Activated naive CD8-positive, alpha-beta T cell treated with anti-CD3 and anti-CD28 coated beads, Interleukin-2, amount 10 ng/mL, durations not matched to agents 7 days and 5 days (primary cell): ENCODE results near the gene NOD2. TPM values are rescaled to one million over a fixed set of nuclear protein-coding genes. Genes with fewer than 3 reads are reported as not detected.

Source experiments
- ATAC-seq: fragments of 150-1000 bp; cut with Tn5 transposase; one replicate; pipeline ENCODE4 v1.10.0; 2021; ENCODE audit warnings: low read depth, moderate library complexity
- POLR2A ChIA-PET: fragments of 350-600 bp; sonication (Branson Sonifier 250); formaldehyde crosslinking; loops from one replicate; lab custom pipeline; 2021; ENCODE audit warnings: antibody characterized with exemption; lab: Charles Lee
- DNase-seq: peaks from one replicate; pipeline ENCODE4 v3.0.0; 2021
- H3K27ac Mint-ChIP-seq: one replicate; pipeline ENCODE4 v1.8.0; 2022; ENCODE audit warnings: mild to moderate bottlenecking, mixed read lengths
- H3K27me3 Mint-ChIP-seq: one replicate; pipeline ENCODE4 v1.8.0; 2022; ENCODE audit warnings: mild to moderate bottlenecking, moderate library complexity, mixed read lengths
- H3K36me3 Mint-ChIP-seq: one replicate; pipeline ENCODE4 v1.8.0; 2021; ENCODE audit warnings: mild to moderate bottlenecking, mixed read lengths
- H3K4me1 Mint-ChIP-seq: one replicate; pipeline ENCODE4 v1.8.0; 2021; ENCODE audit warnings: mixed read lengths
- H3K4me3 Mint-ChIP-seq: one replicate; pipeline ENCODE4 v1.8.0; 2022; ENCODE audit warnings: mild to moderate bottlenecking, moderate library complexity, mixed read lengths
- H3K9me3 Mint-ChIP-seq: one replicate; pipeline ENCODE4 v1.8.0; 2021; ENCODE audit warnings: mixed read lengths
- total RNA-seq, 2 experiments: library from RNA; stranded (reverse); gene quantifications; one replicate each; pipeline ENCODE4 v1.2.3, GENCODE V29; 2021

Gene NOD2
- total RNA-seq, 2 experiments from 2014 or later: 2.8 to 3.5 TPM

DNA sequence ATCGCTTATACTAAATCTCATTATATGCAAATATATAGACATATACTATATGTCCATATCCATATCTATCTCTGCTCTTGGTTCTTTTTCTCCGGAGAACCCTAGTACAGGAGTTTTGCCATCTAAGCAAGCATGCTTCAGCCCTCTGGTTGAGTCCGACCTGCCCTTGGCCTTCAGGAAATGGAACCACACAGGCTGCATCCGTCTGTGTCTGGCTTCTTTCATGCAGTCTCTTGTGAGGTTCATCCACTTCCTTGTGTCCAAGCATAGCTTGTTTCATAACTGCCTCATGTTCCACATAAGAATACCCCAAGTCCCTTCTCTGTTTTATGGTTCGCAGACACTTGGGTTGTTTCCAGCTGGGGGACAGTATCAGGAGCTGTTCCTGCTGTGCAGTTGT is 29.1 kb upstream of the NOD2 start:
- POLR2A ChIA-PET: interaction anchor here (1.7 to 9.2 kb wide), 3 partner anchors 80 to 338 kb away, joined by 4 to 144 read pairs (median 20); partner anchors contain the start of gene CYLD
- Mint-ChIP-seq H3K27ac (peak overlapping the region; percentile 93), H3K4me1 (peaks cover 41% of the 10 kb centered on the region), H3K36me3 (peaks cover 23% of the 10 kb centered on the region), H3K9me3 (peaks cover 2% of the 10 kb centered on the region), H3K27me3 (no peaks in the 10 kb centered on the region), H3K4me3 (no peak overlapping the region)
- no peak for DNase-seq
- no peak for ATAC-seq

DNA sequence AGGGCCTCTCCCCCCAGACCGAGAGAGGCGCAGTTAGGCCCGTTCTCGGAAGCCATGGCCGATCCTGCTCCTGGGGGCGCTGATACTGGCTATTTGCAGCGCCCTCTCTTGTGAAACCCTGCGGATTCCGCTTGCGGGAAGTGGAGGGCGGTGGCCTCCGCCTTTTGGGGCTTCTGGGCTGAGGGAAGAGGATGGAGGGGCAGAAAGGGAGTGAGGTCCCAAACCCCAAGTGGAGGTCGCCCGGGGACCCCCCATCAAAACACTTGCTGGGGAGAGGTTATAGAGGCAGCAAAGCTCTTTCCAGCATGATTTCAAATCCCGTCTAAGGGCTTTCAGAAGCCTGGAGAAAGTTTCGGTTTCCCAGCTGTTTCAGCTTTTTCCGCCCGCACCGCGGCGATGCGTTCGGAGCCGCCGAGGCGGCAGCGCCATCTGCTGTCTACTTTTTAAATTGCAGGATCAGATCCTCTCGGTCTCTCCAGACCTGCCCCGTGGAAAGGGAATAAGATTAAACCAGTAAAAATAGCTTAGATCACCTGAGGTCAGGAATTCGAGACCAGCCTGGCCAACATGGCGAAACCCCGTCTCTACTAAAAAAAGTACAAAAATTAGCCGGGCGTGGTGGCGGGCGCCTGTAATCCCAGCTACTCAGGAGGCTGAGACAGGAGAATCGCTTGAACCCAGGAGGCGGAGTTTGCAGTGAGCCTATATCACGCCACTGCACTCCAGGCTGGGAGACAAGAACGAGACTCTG is 28.1 kb upstream of the NOD2 start:
- peak overlapping the region; percentile 79 for H3K4me3 Mint-ChIP-seq
- no peaks in the 10 kb centered on the region for H3K27me3 Mint-ChIP-seq
- peak; percentile 87 for DNase-seq
- peak; percentile 26 for ATAC-seq
- H3K9me3 Mint-ChIP-seq: peaks cover 2% of the 10 kb centered on the region
- H3K27ac Mint-ChIP-seq: peak overlapping the region; percentile 93
- POLR2A ChIA-PET: interaction anchor here (0.6 to 9.2 kb wide), 11 partner anchors 14 to 640 kb away, joined by 3 to 144 read pairs (median 5); partner anchors contain the start of genes CNEP1R1, CYLD and SNX20
- peaks cover 23% of the 10 kb centered on the region for H3K36me3 Mint-ChIP-seq
- H3K4me1 Mint-ChIP-seq: peaks cover 40% of the 10 kb centered on the region

DNA sequence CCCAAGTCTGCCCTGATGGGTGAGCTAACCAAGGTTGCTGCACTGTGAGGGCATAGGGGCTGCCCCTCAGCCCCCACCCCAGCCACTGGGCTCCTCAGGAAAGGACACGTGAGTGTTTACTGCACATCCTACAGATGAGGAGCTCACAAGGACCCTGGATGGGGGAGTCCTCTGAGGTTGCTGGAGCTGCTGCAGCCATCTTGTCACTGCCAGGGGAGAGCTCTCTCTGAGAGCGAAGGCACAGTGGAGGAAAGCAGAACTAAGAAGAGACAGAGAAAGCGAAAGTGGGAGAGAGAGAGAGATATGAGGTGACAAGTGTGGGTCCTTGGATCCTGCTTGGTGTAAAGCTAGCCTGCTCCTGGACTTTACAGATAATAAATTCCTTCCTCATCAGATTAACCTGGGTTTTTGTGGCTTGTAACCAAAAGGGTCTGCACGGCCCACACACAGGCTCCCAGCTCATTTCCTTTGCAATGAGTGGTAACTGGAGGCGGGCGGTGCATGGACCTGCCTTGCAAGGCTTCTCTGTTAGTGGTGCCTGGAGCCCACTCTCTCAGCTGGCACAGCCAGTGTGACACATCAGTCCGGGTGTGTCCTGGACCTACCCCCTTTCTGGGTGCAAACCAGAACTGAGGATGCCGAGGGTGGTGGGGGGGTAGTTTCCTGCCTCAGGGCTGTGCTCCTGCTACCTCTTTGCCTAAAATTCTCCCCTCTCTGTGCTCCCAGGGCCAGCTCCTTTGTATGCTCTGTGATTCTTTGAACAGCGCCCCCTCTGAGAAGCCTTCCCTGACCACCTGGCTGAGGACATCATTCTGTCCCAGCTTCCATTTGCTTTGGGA is 26.5 kb upstream of the NOD2 start:
- Mint-ChIP-seq H3K9me3 (peaks cover 9% of the 10 kb centered on the region), H3K4me3 (peak overlapping the region; percentile 66), H3K4me1 (peaks cover 45% of the 10 kb centered on the region), H3K27ac (peak overlapping the region; percentile 93), H3K27me3 (no peaks in the 10 kb centered on the region), H3K36me3 (peaks cover 36% of the 10 kb centered on the region)
- POLR2A ChIA-PET: interaction anchor here (0.7 to 9.2 kb wide), 13 partner anchors 12 to 641 kb away, joined by 3 to 144 read pairs (median 9); partner anchors contain the start of genes CNEP1R1, CYLD and SNX20
- ATAC-seq: peak; percentile 80
- DNase-seq: peak; percentile 65

DNA sequence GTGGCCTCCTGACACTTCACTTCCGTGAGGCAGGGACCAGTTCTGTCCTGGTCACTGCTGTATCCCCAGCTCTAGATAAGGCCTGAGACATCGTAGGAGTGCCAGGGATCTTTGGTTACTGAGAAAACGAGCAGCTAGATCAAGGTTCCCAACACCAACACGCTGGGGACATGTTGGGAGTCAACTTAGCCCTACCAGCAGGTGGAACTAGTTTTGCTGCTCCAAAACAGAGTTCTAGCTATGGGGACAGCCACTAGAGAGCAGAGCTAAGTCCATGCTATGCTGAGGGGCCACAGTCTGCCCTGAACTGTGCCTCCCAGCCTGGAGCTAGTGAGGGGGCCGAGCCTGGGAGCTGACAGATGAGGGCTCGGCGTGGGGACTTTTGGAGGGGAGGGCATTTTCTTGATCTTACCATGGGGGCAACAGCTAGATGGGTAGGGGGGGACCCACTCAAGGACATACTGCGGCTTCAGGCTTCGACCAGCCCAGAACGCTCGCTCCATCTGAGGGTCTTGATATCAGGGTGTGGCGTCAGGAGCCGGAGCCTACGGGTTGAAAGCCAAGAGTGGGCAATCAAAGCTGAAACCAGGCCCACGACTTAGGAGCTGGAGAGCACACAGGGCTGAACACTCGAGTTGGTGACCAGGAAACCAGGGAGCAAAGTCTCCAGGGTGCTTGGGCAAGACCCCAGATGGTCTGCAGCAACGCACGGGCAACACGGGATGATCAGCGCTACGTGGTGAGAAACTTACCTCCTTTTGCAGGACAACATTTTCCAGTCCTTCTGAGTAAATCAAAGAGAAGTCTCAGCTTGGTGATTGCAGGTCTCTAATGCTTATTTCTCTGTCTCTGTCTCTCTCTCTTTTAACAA is 25.7 kb upstream of the NOD2 start:
- ATAC-seq (peak; percentile 25), DNase-seq (no peak)
- POLR2A ChIA-PET: interaction anchor here (0.7 to 9.2 kb wide), 13 partner anchors 12 to 642 kb away, joined by 3 to 144 read pairs (median 9); partner anchors contain the start of genes CNEP1R1, CYLD and SNX20
- H3K4me3 Mint-ChIP-seq: peak overlapping the region; percentile 66
- H3K27ac Mint-ChIP-seq: peak overlapping the region; percentile 93
- no peaks in the 10 kb centered on the region for H3K27me3 Mint-ChIP-seq
- peaks cover 45% of the 10 kb centered on the region for H3K4me1 Mint-ChIP-seq
- H3K36me3 Mint-ChIP-seq: peaks cover 41% of the 10 kb centered on the region
- peaks cover 15% of the 10 kb centered on the region for H3K9me3 Mint-ChIP-seq

DNA sequence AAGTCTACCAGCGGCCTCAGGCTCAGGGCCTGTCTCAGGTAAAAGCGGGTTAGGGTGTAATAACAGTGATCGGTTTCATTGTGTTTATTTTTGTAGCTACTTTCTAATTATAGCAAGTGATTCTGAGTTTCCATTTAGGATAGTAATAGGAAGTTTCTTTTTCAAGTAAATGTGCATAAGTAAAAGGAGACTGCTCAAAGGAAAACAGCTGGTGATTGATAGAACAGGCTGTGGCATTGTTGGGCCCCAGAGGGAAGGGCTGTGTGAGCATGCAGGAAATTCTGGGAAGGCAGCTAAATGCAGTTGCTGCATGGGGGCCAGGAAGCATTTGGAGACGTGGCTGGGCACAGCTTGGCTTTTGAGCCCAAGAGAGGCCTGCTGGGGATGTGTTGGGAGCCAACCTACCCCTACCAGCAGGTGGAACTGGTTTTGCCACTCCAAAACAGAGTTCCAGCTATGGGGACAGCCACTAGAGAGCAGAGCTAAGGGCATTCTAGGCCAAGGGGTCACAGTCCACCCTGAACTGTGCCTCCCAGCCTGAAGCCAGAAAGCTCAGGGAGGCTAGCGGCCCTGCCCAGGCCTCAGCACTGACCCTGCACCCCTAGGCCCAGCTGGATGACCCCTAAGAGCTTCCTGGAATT is 24.9 kb upstream of the NOD2 start:
- Mint-ChIP-seq H3K27ac (peak overlapping the region; percentile 93), H3K4me1 (peaks cover 45% of the 10 kb centered on the region), H3K36me3 (peaks cover 46% of the 10 kb centered on the region), H3K27me3 (no peaks in the 10 kb centered on the region), H3K4me3 (no peak overlapping the region), H3K9me3 (peaks cover 16% of the 10 kb centered on the region)
- DNase-seq (no peak), ATAC-seq (no peak)
- POLR2A ChIA-PET: interaction anchor here (1.1 to 9.2 kb wide), 5 partner anchors 11 to 309 kb away, joined by 3 to 144 read pairs (median 21); partner anchors contain the start of genes CYLD and SNX20

- Mint-ChIP-seq H3K27me3 (no peaks in the 10 kb centered on the region), H3K27ac (no peak overlapping the region), H3K9me3 (peaks cover 17% of the 10 kb centered on the region), H3K4me3 (no peak overlapping the region), H3K4me1 (peaks cover 41% of the 10 kb centered on the region), H3K36me3 (peaks cover 47% of the 10 kb centered on the region)
- no peak for ATAC-seq
- no peak for DNase-seq
- POLR2A ChIA-PET: interaction anchor here (5.0 to 9.2 kb wide), 3 partner anchors 10 to 74 kb away, joined by 21 to 144 read pairs (median 69); partner anchors contain the start of genes CYLD and SNX20
Measured at GRCh38 chr16:50669741-50670140, 23.7 kb upstream of the NOD2 start.

DNA sequence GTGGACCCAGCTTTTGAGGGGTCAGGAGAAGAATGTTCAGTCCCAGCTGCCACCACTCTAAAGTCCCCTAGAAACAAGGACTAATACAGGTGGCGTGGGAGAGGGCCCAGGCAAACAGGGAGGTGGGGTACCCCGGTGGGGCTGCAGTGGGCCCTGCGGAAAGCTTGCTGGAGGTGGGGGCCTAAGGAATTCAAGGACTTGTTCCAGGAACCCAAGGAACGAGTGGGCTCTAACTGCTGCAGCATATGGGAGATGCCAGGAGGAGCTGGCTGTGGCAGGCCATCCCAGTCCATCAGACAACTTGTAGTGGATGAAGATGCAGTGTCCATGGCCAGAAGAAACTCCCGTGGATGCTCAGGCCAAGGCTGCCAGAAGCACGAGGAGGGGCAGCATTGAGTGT is 22.9 kb upstream of the NOD2 start:
- Mint-ChIP-seq H3K27ac (no peak overlapping the region), H3K4me1 (peaks cover 34% of the 10 kb centered on the region), H3K4me3 (no peak overlapping the region), H3K9me3 (peaks cover 17% of the 10 kb centered on the region), H3K36me3 (peaks cover 52% of the 10 kb centered on the region), H3K27me3 (no peaks in the 10 kb centered on the region)
- no peak for ATAC-seq
- DNase-seq: no peak
- POLR2A ChIA-PET: interaction anchor here (2.5 to 9.2 kb wide), 3 partner anchors 10 to 74 kb away, joined by 14 to 144 read pairs (median 21); partner anchors contain the start of genes CYLD and SNX20

DNA sequence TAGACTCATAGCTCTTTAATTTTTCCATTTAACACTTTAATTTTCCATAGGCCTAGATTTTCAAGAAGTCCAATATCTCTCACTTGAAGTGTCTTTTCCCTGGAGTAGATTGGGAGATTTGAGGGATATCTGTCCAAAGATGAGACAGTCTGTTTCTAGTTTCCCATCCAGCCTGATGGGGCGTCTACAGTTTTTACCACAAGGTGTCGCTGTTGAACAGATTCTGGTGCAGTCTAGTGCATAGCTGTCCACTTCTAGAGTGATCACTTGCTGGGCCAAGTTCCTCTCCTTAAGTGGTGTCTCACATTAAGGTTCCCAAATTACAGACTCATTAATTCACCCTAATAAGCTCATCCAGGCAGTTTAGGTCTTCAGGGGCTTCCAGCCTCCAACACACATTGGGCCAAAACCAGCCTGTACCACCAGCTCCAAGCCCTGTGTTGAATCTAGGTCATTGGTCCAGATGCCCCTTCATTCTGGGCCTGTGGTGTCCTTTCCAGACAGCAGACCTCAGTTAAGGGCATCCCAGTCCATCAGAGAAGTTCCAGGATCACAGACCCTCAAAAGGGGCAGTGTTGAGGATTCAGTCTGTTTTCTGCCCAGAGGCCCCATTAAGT is 21.7 kb upstream of the NOD2 start:
- H3K36me3 Mint-ChIP-seq: peaks cover 64% of the 10 kb centered on the region
- POLR2A ChIA-PET: interaction anchor here (0.6 to 9.2 kb wide), 4 partner anchors 9 to 135 kb away, joined by 3 to 144 read pairs (median 10); partner anchors contain the start of genes CYLD and SNX20
- peaks cover 32% of the 10 kb centered on the region for H3K4me1 Mint-ChIP-seq
- peaks cover 17% of the 10 kb centered on the region for H3K9me3 Mint-ChIP-seq
- peak; percentile 58 for DNase-seq
- H3K27ac Mint-ChIP-seq: peak overlapping the region; percentile 75
- no peak overlapping the region for H3K4me3 Mint-ChIP-seq
- H3K27me3 Mint-ChIP-seq: no peaks in the 10 kb centered on the region
- ATAC-seq: no peak

DNA sequence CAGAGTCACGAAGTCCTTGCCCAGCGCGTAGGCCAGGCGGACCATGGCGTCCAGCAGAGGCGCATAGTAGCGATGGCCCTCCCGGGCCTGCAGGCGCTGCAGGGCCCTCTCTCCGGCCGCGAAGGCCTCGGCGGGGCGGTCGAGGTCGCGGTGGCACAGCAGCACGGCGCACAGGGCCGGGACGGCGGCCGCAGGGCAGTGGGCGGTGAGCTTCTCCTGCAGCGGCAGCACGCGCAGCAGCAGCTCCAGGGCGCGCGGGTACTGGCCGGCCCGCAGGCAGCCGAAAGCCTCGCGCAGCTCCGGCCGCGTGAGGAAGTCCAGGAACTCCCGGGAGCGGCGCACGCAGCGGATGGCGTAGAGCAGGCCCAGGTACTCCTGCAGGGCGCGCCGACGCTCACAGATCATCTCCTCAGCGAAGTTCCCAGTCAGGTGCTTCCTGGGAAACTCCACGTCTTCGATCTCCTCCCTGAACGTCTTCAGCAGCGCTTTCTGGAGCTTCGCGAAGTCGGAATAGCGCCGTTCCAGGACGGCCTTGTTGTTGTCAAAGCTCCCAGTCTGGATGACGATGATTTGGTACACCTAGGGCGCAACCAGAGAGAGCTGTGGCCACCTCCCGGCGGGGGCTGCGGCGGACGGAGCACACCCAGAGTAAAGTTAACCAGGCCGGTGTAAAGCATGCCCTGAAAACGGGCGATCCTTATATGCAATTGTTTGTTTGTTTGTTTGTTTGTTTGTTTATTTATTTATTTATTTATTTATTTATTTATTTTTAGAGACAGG is 19.7 kb upstream of the NOD2 start:
- DNase-seq: no peak
- ATAC-seq: no peak
- H3K36me3 Mint-ChIP-seq: peaks cover 72% of the 10 kb centered on the region
- POLR2A ChIA-PET: interaction anchor here (0.6 kb wide), 1 partner anchor 332 kb away, joined by 3 read pairs; no protein-coding TSS in a partner anchor
- H3K4me3 Mint-ChIP-seq: no peak overlapping the region
- peaks cover 30% of the 10 kb centered on the region for H3K4me1 Mint-ChIP-seq
- H3K27me3 Mint-ChIP-seq: no peaks in the 10 kb centered on the region
- H3K9me3 Mint-ChIP-seq: peaks cover 17% of the 10 kb centered on the region
- no peak overlapping the region for H3K27ac Mint-ChIP-seq

DNA sequence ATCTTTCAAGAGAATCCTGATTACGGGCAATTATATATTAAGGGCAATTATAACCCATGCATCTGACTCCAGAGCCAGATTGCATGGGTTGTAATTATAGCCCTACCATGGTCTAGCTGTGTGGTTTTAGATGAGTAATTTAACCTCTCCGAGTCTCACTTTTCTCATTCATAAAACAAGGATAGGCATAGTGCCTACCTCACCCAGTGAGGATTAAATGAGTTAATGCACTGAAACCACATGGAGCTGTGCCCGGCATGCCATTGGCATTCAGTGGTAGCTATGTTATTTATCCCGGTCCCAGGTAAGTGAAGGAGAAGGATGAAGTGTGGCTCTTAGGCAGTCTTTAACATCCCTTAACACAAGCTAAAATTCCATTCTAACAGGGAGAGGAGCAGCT is 18.6 kb upstream of the NOD2 start:
- H3K4me1 Mint-ChIP-seq: peaks cover 35% of the 10 kb centered on the region

More for the DNA sequence above, 18.6 kb upstream of the NOD2 start:
- H3K36me3 Mint-ChIP-seq: peaks cover 75% of the 10 kb centered on the region
- POLR2A ChIA-PET: interaction anchor here (0.9 kb wide), 1 partner anchor 69 kb away, joined by 4 read pairs; no protein-coding TSS in a partner anchor
- no peaks in the 10 kb centered on the region for H3K27me3 Mint-ChIP-seq
- H3K4me3 Mint-ChIP-seq: no peak overlapping the region
- DNase-seq: no peak
- ATAC-seq: no peak
- no peak overlapping the region for H3K27ac Mint-ChIP-seq
- peaks cover 17% of the 10 kb centered on the region for H3K9me3 Mint-ChIP-seq
